ENCODE results near the gene CC2D1A. TPM values are rescaled to one million over a fixed set of nuclear protein-coding genes. Genes with fewer than 3 reads are reported as not detected.
A peak's percentile ranks its signal among the peaks of the same experiment; 100 is the strongest.

Gene CC2D1A
- total and polyA plus RNA-seq, 4 donors: 19.3 to 39.5 (median 29.4) TPM

- WGBS, 2 donors: 85 to 86% methylated on average over 50 to 55 of the region's 55 CpGs
- Histone ChIP-seq H3K27me3 (ENCODE audit: control insufficient read depth in 3 of 3, insufficient read depth in 3 of 3, low read length in 2 of 3) (no peaks in the 10 kb centered on the region), H3K27ac (ENCODE audit: low read depth in 1 of 2, low read length in 1 of 2) (no peak overlapping the region), H3K36me3 (ENCODE audit: control insufficient read depth in 4 of 4, insufficient read depth in 4 of 4, low read length in 4 of 4) (peaks cover 3 to 80% (median 13%) of the 10 kb centered on the region in 4 donors), H3K9me3 (ENCODE audit: control insufficient read depth in 4 of 4, insufficient read depth in 3 of 4, low read length in 3 of 4) (no peaks in the 10 kb centered on the region), H3K4me3 (no peak overlapping the region), H3K4me1 (ENCODE audit: control insufficient read depth in 5 of 5, insufficient read depth in 5 of 5, low read length in 5 of 5) (peaks cover 0 to 4% (median 0%) of the 10 kb centered on the region in 5 donors), H3K9ac (ENCODE audit: insufficient read depth in 1 of 2, low read length in 2 of 2) (no peak overlapping the region)
- TF ChIP-seq CTCF (IDR thresholded peaks at IDR 0.05; ENCODE audit: control extremely low read depth, extremely low read depth): no peak
- ATAC-seq (ENCODE audit: insufficient read depth, low FRiP score) (no peak), DNase-seq (peak; percentile 63 to 71 (median 67))
Measured at GRCh38 chr19:13961826-13962698, 56.1 kb downstream of the CC2D1A start.

- Histone ChIP-seq H3K9me3 (ENCODE audit: control insufficient read depth in 4 of 4, insufficient read depth in 3 of 4, low read length in 3 of 4) (no peaks in the 10 kb centered on the region), H3K4me1 (ENCODE audit: control insufficient read depth in 5 of 5, insufficient read depth in 5 of 5, low read length in 5 of 5) (peaks cover 0 to 4% (median 0%) of the 10 kb centered on the region in 5 donors), H3K27ac (ENCODE audit: low read depth in 1 of 2, low read length in 1 of 2) (no peak overlapping the region), H3K27me3 (ENCODE audit: control insufficient read depth in 3 of 3, insufficient read depth in 3 of 3, low read length in 2 of 3) (no peaks in the 10 kb centered on the region), H3K4me3 (no peak overlapping the region), H3K36me3 (ENCODE audit: control insufficient read depth in 4 of 4, insufficient read depth in 4 of 4, low read length in 4 of 4) (peaks cover 3 to 79% (median 13%) of the 10 kb centered on the region in 4 donors), H3K9ac (ENCODE audit: insufficient read depth in 1 of 2, low read length in 2 of 2) (no peak overlapping the region)
- WGBS, 2 donors: 87 to 90% methylated on average over 79 to 89 of the region's 89 CpGs
- no peak for TF ChIP-seq CTCF (IDR thresholded peaks at IDR 0.05; ENCODE audit: control extremely low read depth, extremely low read depth)
- DNase-seq: peak; percentile 72 to 80 (median 78)
- no peak for ATAC-seq (ENCODE audit: insufficient read depth, low FRiP score)
Measured at GRCh38 chr19:13962699-13963602, 57.0 kb downstream of the CC2D1A start.

- DNase-seq: no peak
- no peaks in the 10 kb centered on the region for H3K9me3 ChIP-seq (ENCODE audit: control insufficient read depth in 4 of 4, insufficient read depth in 3 of 4, low read length in 3 of 4)
- no peak overlapping the region for H3K4me3 ChIP-seq
- TF ChIP-seq CTCF (IDR thresholded peaks at IDR 0.05; ENCODE audit: control extremely low read depth, extremely low read depth): no peak
- no peaks in the 10 kb centered on the region for H3K27me3 ChIP-seq (ENCODE audit: control insufficient read depth in 3 of 3, insufficient read depth in 3 of 3, low read length in 2 of 3)
- peaks cover 3 to 78% (median 15%) of the 10 kb centered on the region in 4 donors for H3K36me3 ChIP-seq (ENCODE audit: control insufficient read depth in 4 of 4, insufficient read depth in 4 of 4, low read length in 4 of 4)
- no peak overlapping the region for H3K9ac ChIP-seq (ENCODE audit: insufficient read depth in 1 of 2, low read length in 2 of 2)
- 94 to 96% methylated on average over 48 of the region's 48 CpGs for WGBS, 2 donors
- peaks cover 0 to 4% (median 0%) of the 10 kb centered on the region in 5 donors for H3K4me1 ChIP-seq (ENCODE audit: control insufficient read depth in 5 of 5, insufficient read depth in 5 of 5, low read length in 5 of 5)
- ATAC-seq (ENCODE audit: insufficient read depth, low FRiP score): no peak
- H3K27ac ChIP-seq (ENCODE audit: low read depth in 1 of 2, low read length in 1 of 2): no peak overlapping the region
Measured at GRCh38 chr19:13963603-13964105, 57.7 kb downstream of the CC2D1A start.

Data from lung (tissue), 12 donors.